Stimulated activated CD4-positive, alpha-beta T cell treated with anti-CD3 and anti-CD28 coated beads, TNF-alpha, amount 100 ng/mL, for 24 hours (primary cell): Measurements from ENCODE around the gene MMAA.
"Not testable (repeated sequence)": the region's sequence is repeated elsewhere in the genome, so short reads cannot be mapped to it uniquely, and the experiment has no call there.

ENCODE experiments used
- DNase-seq, 3 experiments: peaks; one replicate each; pipeline ENCODE4 v3.0.0-alpha.2; 2020; ENCODE audit warnings: low read depth in 3 of 3

MMAA gene

DNA sequence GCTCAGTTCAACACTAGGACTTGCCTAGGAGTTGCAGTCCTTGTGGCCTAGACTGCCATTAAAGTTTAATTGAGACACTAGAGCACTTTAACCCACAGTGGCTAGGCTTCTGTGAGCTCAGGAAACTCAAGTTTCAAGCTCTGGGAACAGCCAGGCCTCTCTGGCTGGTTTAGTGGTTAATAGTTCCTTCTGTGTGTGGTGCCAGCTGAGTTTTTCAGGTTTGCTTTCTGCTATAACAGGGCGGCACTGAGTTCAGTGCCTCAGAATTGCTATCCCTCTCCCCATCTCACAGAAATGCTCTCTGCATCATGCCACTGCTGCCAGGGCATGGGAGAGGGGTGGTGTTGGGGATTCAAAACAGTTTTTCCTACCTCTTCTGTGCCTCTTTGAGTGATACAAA is 15.9 kb downstream of the MMAA start:
- no peak for DNase-seq

- DNase-seq, result no peak
Observed at GRCh38 chr4:145635630-145636029, 16.4 kb downstream of the MMAA start.

DNA sequence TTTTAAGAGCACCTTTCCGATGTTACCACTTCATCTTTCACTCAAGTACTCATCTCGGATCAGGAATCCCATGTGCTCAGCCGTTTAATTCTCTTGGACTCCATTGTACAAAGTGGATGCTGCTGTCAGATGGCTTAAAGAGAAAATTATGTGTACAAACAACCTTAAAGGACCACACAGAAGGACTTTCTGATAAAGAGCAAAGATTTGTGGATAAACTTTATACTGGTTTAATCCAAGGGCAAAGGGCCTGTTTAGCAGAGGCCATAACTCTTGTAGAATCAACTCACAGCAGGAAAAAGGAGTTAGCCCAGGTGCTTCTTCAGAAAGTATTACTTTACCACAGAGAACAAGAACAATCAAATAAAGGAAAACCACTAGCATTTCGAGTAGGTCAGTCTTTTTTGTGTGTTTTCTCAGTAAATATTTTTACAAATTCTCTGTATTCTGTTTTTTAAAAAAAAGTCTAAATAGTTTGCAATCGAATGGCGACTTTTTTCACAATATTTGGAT is 20.1 kb downstream of the MMAA start:
- DNase-seq, result no peak

GRCh38 chr4:145640236-145640635 is 21.1 kb downstream of the MMAA start:
- not testable (repeated sequence) for DNase-seq

DNA sequence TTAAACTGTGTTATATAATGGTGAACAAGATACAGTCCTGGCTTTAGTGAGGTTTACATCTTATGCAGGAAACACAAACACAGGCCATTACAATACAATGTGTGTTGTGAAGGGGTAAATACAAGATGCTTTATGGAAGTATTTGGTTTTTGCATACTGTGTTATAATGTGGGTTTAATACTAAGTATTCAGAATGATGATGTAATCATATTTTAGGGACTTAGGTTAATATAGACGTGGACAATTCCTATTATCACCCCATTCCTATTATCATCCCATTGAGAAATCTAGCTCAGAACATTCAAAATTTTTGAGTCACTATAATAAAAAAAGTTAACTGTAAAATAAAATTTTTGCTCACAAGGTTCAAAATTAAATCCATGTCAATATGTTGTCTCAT is 24.1 kb downstream of the MMAA start:
- DNase-seq, result no peak

GRCh38 chr4:145644699-145645098 is 25.5 kb downstream of the MMAA start:
- no peak for DNase-seq

DNA sequence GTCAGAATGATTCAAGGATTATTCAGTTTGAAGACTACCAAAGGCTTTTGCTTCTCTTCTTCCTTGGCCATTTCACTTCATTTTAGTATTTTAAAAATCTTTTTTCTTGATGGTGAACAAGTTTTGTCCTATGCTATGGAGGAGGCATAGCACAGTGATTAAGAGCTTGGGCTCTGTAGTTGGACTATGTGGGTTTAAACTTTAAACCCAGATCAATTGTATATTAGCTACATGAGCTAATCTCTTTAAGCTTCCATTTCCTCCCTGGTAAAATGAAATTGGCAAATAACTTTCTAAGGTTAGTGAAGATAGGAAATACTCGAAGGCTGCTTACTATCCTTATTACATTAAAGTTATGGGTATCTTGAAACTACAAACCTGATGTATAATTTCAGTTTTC is 37.0 kb downstream of the MMAA start:
- DNase-seq, result no peak

DNA sequence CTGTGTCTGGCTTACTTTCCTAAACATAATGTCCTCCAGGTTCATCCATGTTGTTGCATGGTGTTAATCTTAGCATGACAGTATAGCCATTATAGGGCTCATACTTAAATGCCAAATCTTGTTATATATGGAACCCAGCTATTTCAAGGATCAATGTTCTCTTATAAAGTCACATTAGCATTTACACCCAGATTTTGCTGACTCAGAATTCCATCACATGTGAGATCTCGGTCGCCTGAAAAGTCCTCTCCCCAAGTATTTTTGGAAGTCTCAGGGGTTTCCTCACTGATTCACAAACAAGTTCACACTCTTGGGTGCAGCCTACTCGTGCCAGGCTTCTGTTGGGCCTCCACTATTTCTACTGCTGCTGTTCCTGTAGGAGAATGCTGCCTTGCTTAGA is 40.9 kb downstream of the MMAA start:
- no peak for DNase-seq

GRCh38 chr4:145663194-145663593 is 44.0 kb downstream of the MMAA start:
- DNase-seq, result no peak

DNA sequence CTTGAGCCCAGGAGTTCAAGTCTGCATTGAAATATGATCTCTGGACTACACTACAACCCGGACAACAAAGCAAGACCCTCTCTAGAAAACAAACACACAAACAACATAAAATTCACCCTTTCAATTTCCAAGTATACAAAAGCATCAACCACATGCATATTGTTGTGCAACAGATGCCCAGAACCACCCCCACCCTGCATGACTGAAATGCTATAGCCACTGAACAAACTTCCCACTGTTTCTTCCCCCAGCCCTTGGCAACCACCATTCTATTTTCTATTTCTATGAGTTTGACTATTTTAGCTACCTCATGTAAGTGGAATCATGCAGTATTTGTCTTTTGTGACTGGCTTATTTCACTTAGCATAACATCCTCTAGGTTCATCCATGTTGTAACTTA is 46.6 kb downstream of the MMAA start:
- DNase-seq, result no peak

DNA sequence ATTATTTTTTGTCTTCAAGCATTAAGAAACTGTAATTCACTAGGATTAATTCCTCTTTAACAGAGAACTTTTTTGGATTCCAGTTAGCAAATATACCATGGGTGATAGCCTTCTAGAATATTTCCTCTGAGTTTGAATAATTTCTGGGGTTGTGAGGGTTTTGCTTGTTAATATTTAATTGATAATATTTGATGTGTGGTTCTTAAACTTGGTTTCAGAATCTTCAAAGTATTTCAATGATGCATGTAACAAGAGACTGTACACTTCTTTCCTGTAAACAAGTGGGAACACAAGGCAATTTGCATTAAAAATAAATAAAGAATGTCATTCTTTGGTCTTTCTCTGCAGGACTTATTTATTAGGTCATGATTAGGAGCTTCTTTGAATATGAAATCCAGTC is 51.2 kb downstream of the MMAA start:
- DNase-seq, result no peak

DNA sequence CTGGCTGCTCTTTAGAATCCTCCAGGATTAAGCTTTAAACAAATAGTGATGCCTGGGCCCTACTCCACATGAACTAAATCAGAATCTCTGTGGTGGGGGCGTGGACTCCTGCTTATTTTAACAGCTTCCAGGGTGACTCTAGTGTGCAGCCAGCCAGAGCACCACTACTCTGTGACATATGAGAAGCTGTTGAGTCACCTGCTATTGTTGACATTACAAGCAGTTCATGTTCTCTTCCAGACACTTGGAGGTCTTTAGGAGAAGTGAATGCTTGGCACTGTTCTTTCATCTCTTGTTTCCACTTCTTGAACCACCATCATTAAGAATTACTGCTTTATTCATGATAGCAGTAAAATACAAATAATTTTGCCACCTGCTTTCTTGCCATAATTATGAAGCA is 60.3 kb downstream of the MMAA start:
- no peak for DNase-seq

- no peak for DNase-seq
Observed at GRCh38 chr4:145679991-145680455, 60.8 kb downstream of the MMAA start, which contains the start of gene C4orf51. Gene C4orf51 (plus strand): TSS chr4:145680146. CDS start chr4:145680204, 58 bp downstream.

- no peak for DNase-seq
Observed at GRCh38 chr4:145680902-145681301, 61.7 kb downstream of the MMAA start.

- DNase-seq, result no peak
Observed at GRCh38 chr4:145681518-145681917, 62.3 kb downstream of the MMAA start.

DNA sequence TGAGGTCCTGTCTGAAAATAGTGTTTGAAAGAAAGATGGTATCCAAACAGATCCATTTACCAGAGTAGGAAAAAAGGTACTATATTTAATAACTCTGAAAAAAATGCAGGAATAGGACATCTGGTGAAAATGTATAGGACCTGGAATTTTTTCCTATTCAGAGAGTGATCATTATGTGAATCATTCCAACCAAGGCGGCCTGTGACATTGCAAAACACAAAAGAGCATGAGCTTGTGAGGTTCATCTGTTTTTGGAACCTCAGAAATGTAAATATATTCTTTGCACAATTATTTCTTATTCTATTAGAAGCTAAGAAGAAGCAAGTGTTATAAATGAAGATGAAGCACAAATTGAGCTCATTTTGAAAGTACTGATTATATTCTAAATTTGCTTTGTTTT is 62.8 kb downstream of the MMAA start:
- no peak for DNase-seq

DNA sequence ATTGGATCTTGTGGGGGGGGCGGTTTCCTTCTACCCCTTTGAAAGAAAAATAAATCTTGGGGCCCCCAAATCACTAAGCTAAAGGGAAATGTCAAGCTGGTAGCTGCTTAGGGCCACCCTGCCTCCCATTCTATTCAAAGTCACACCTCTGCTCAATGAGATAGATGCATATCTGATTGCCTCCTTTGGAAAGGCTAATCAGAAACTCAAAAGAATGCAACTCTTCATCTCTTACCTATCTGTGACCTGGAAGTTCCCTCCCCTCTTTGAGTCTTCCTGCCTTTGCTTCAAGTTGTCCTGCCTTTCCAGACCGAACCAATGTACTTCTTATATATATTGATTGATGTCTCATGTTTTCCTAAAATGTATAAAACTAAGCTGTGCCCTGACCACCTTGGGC is 67.8 kb downstream of the MMAA start:
- DNase-seq, result no peak

- no peak for DNase-seq
Observed at GRCh38 chr4:145690610-145691009, 71.4 kb downstream of the MMAA start.

DNA sequence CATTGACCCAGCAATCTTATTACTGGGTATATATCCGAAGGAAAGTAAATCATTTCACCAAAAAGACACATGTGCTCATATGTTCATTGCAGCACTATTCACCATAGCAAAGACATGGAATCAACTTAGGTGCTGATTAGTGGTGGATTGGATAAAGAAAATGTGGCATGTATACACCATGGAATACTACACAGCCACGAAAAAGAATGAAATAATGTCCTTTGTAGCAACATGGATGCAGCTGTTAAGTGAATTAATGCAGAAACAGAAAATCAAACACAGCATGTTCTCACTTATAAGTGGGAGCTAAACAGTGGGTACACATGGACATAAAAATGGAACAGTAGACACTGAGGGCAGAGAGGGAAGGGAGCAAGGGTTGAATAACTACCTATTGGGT is 72.2 kb downstream of the MMAA start:
- DNase-seq, result not testable (repeated sequence)

DNA sequence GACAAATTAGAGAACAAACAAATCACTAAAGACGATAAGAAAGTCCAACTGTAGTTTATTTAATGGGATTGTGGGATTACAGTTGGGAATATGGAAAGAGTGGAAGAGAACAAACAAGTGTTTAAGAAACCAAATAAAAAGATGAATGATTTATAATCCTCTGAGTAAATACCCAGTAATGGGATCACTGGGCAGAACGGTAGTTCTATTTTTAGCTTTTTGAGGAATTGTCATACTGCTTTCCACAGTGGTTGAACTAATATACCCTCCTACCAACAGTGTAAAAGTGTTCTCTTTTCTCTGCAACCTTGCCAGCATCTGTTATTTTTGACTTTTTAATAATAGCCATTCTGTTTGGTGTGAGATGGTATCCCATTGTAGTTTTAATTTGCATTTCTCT is 75.7 kb downstream of the MMAA start:
- no peak for DNase-seq

GRCh38 chr4:145697332-145697731 is 78.1 kb downstream of the MMAA start:
- DNase-seq, result no peak

- DNase-seq, result no peak
Observed at GRCh38 chr4:145698507-145698906, 79.3 kb downstream of the MMAA start.

GRCh38 chr4:145703850-145704497 is 84.8 kb downstream of the MMAA start:
- no peak for DNase-seq

DNA sequence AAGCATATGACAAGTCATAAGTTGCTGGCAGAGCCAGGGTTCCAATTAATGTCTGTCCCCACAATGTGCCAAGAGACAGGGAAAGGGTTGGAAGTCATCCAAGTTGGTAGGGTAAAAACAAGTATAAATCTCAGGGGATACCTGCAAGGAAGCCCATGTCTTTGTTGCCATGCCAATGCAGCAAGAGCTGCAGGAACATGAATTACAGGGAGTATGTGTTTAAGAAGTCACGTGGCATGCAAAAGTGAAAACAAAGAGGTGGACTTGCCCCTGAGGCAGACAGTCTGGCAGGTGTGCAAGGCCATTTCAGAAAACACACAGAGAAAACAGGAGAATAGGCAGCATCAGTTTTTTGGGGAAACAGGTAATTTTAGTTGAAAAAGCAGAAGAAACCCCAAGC is 90.2 kb downstream of the MMAA start:
- no peak for DNase-seq
